ENCODE data around the gene C12orf76.
"Not testable (repeated sequence)": the region's sequence is repeated elsewhere in the genome, so short reads cannot be mapped to it uniquely, and the experiment has no call there.

C12orf76 gene

DNA sequence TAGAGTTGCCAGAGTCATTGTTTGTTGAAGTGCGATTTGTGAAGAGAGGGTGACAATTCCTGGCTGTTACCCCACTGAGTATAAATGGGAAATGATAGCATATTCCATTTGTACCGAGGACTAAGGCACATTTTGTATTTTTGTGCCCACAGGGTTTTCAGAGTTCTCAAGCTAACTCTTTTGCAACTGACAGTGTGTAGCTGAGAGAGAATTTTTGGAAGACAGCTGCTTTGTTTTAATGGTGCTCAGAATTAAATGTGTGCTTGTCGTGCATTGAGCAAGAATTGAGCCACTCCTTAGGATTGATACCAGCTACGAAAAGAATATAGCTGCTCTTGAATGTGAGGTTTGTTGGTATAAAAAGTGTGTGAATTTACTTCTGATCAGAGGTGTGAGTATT lies 27.4 kb downstream of the C12orf76 start:
- DNase-seq = no peak

DNA sequence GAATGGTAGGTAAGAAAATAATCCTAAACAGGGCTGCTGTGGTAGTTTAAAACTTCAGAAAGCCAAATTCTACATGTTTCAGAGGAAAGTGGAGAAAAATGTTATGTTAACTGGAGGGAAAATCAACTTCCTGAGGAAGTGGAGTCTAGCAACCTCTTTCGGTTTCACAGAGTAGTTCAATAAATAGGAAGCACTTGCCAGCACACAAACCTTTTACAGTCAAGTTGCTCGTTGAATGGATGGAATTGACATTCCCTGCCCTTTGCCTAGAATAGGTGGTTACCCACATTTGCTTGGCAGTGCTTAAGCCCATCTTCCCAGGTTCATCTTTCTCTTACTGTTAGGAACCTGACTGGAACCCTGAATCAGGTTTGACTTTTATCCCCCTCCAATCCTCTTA lies 33.2 kb downstream of the C12orf76 start:
- no peak for DNase-seq

DNA sequence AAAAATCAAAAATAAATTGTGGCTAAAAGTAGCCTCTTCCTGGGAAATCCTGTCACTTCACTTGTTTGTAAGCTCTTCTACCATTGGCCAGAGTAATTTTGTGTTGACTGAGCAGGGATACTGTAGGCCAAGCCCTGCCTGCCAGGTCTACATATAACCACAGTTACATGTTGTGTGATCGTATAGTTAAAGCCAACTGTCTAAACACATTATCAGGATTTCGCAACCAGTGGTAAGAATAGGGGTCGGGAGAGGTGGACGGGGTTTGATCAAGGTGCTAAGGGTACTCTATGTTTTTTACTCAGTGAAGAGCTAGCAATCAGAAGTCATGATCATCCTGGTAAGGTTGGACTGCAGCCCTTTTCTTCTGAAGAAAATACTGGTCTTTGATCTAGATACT lies 35.7 kb downstream of the C12orf76 start:
- no peak for DNase-seq

DNA sequence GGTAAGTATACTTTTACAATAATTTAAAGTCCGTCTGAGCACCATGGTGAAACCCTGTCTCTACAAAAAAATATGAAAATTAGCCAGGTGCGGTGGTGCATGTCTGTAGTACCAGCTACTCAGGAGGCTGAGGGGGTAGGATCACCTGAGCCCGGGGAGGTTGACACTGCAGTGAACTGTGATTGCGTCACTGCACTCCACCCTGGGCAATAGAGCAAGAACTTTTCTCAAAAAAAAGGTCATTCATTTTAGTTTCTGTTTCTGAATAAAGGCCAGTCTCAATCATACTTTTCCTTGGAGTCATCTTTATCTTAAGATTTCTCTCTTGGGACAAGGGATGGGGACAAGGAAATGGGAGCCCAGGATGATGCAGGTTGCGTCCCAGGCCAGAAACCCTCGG lies 36.2 kb downstream of the C12orf76 start:
- no peak for DNase-seq

DNA sequence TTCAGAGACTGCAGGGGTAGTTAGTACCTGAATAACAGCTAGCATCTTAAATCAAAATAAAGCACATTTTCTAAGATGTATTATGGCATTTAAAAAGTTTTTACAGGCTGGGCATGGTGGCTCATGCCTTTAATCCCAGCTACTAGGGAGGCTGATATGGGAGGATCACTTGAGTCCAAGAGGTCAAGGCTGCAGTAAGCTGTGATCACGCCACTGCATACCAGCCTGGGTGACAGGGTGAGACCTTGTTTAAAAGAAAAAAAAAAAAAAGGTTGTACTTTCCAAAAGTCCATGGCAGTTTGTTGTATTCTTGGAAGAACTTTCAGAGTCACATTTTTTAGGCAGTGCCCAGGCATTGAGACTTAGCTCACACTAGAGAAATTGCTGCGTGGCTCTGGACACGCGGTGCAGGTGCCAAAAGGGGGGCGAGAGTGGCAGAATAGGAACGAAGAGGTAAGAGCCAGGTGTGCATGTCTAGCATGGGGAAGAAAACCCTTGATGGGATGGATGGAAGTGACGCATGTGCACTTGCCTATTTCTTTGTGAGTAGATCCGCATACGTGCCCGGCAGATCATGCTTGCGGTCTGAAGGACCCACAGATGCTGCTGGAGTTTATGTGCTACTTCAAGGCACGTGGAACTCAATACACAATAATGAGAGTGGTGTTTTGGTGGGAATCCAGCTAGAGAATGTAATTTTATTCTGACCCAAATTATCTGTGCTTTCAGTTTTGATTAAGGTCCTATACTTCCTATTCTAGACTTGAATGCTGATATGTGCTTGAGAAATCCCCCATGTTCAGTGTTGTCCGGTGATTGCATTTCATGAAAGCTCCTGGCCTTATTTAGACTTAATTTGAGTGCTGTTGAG lies 37.2 kb downstream of the C12orf76 start:
- no peak for DNase-seq

DNA sequence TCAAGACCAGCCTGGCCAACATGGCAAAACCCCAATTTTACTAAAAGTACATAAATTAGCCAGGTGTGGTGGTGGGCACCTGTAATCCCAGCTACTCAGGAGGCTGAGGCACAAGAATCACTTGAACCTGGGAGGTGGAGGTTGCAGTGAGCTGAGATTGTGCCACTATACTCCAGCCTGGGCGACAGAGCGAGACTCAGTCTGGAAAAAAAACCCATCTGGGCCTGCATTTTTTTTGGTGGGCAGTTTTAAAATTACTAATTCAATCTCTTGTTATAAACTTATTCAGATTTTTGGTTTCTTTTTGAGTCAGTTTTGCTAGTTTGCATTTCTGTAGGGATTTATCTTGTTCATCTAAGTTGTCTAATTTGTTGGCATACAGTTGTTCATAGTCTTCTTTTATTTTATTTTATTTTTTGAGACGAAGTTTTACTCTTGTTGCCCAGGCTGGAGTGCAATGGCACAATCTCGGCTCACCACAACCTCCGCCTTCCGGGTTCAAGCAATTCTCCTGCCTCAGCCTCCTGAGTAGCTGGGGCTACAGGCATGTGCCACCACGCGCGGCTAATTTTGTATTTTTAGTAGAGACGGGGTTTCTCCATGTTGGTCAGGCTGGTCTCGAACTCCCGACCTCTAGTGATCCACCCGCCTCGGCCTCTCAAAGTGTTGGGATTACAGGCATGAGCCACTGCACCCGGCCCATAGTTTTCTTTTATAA lies 39.5 kb downstream of the C12orf76 start:
- DNase-seq = not testable (repeated sequence)

DNA sequence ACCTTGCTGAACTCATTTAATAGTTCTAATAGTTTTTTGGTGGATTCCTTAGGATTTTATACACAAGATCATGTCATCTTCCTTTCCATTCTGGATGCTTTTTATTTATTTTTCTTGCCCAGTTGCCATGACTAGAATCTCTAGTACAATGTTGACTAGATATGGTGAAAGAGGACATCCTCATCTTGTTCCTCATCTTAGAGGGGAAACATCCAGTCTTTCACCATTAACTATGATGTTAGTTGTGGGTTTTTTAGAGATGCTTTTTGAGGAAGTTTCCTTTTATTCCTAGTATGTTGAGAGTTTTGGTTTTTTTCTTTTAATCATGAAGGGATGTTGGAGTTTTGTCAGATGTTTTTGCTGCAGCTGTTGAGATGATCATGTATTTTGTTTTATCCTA lies 40.4 kb downstream of the C12orf76 start:
- DNase-seq = no peak

DNA sequence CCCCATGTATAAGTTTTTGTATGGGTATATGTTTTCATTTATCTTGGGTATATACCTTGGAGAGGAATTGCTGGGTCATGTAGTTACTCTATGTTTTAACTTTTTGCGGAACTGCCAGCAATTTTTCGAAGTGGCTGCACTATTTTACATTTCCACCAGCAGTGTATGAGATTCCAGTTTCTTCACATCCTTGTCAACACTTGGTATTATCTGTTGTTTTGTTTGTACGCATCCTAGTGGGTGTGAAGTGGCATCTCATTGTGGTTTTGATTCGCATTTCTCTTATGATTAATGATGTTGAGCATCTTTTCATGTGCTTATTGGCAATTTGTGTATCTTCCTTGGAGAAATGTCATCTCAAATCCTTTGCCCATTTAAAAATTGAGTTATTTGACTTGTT lies 42.2 kb downstream of the C12orf76 start:
- DNase-seq = no peak

DNA sequence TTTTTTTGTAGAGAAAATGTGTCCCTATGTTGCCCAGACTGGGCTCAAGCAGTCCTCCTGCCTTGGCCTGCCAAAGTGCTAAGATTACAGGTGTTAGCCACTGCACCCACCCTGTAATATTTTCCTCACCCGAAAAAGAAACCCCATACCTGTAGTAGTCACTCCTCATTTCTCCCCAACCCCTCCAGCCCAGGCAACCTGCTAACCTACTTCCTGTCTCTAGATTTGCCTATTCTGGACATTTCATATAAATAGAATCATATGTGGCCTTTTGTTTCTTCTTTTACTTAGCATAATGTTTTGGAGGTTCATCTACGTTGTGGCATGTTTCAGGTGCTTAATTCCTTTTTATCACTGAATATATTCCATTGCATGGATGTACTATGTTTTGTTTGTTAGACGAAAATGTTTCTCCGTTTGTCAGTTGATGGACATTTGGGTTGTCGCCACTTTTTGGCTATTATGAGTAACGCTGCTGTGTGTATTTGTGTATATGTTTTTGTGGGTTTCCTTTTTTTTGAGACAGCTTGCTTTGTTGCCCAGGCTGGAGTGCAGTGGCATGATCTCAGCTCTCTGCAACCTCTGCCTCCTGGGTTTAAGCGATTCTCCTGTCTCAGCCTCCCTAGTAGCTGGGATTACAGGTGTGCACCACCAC lies 42.9 kb downstream of the C12orf76 start:
- no peak for DNase-seq

DNA sequence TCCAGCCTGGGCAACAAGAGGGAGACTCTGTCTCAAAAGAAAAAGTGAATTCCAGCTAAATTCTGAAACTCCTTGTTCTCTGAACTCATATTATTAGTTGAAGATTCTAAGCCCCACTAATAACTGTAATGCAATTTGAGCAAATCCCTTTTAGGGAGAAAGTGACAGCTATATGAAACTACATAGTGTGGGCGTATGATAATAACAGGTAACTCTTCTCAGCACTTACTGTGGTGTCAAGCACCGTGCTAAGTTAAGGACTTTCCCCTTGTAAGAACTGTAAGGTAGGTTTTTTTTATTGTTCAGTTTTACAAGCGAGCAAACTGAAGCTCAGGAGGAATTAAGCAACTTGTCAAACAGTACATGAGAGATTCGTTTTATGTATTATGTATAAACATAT lies 43.7 kb downstream of the C12orf76 start:
- DNase-seq = no peak

DNA sequence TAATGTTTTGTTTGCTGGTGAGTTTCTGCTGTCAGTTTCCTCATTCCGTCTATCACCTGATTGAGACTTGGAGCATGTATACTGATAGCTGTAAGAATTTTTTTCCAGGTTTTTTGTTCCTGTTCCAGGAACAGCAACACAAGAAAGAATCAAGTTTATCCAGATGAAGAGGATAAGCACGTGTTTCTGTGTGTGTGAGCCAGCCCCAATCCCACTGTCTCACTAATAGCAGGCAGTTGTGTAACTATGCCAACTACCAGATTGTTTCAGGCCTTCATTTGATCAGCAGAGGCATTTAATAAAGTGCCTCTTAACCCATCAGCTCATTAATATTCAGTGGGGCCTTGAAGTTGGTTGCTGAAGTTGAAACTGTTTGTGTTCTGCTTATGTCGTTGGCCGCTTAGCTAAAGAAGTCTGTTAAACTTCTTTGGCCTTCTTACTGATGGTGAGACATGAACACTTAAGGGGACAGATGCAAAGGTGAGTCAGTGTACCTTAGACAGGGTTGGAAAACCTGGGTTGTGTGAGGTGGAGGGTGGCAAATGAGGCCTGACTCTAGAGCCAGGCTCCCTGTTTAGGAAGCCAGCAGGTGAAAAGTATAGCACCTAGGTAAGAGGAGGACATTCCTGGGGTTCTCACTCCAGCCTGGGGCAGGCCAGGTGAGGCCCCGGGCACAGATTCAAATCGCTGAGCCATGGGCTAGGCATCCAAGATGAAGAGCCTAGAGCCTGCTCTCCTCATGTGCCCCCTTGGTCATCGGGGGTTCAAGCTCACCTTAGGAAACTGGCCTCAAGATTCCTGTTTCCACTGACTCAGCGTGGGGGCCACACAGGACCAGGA lies 45.4 kb downstream of the C12orf76 start:
- DNase-seq = no peak

DNA sequence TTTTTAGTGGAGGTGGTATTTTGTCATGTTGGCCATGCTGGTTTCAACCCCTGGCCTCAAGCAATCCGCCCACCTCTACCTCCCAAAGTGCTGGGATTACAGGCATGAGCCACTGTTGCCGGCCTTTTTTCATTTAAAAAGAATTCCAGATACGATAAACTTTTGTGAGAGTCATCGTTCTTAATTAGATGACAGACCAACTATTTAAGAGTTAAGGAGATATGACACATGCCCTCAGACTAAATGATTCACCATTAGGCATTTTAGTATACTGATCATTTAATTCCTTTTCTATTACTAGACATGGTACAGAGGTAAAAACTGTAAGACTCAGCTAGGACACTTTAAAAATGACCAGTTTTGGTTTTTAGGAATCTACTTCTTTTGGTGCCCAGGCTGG lies 46.7 kb downstream of the C12orf76 start:
- DNase-seq = no peak

DNA sequence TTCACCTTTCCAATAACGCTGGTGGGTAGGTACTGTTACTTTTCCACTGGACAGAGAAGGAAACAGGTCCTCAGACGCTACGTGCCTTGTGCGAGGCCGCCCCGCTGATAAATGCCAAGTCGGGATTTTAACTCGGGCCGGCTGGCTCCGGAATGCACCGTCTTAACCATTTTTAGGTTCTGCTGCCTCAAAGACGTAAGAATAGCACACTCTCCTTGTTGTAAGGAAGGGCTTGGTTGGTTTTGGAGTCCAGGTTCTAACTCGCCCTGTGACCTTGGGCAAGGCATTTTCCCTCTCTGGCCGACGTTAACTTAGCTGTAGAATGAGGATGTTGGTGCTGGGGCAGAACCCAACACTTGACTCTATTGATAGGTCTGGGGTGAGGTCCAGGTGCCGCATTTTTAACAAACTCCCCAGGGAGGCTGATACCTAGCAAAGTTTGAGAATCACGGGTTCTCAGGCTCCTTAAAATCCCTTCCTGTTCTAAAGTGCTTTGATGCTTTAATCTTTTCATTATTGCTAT lies 48.3 kb downstream of the C12orf76 start:
- DNase-seq = no peak

DNA sequence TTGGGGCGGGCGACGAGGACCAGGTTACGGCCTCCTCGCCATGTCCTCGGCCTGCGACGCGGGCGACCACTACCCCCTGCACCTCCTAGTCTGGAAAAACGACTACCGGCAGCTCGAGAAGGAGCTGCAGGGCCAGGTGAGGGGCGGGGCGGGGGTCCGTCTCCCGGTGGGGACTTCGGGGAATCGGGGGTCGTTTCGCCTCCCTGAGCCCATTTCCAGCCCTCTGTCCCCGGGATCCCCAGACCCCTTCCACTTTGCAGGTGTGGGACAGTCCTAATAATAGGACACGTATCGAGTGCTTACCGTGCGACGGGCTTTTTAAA lies 48.7 kb downstream of the C12orf76 start:
- no peak for DNase-seq

DNA sequence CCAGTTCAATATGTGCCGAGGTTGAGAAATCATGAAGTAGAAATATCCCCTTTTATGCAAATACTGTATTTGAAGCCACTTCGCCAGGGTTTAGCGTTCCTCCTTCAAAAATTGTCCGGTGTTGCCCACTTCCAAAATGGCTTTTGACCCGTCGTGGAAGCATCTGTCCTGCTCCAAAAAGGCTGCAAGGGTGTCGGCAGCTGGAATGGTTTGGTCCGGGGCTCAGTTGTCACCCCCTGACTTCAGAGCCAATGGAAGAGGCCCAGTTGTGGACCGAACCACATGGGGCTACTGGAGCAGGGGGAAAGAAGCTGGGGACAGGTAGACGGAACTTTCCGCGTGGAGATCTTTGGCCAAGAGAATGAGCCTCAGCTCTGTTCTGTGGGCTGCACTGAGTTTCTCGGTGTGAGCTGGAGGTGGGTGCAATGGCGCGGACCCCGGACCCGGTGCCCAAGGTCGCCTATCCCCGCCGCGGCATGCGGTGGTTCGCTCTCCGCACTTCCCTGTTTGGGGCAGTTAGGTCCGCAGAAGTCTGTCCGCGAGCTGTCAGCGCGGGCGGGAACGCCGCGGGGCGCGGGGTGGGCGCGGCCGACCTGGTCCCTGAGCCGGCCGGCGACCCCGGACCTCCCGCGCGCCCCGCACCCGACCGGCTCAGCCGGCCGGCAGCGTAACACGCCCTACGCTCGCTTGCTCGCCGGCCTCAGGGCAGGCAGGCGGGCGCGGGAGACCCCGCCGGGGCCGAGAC lies 49.2 kb downstream of the C12orf76 start, which contains the start of gene ANKRD13A:
Gene ANKRD13A (plus strand): TSS at position 527 of the 745 bp plus-strand sequence. CDS start 259 bp downstream, outside the sequence.
- DNase-seq = peak; percentile 86 to 93

DNA sequence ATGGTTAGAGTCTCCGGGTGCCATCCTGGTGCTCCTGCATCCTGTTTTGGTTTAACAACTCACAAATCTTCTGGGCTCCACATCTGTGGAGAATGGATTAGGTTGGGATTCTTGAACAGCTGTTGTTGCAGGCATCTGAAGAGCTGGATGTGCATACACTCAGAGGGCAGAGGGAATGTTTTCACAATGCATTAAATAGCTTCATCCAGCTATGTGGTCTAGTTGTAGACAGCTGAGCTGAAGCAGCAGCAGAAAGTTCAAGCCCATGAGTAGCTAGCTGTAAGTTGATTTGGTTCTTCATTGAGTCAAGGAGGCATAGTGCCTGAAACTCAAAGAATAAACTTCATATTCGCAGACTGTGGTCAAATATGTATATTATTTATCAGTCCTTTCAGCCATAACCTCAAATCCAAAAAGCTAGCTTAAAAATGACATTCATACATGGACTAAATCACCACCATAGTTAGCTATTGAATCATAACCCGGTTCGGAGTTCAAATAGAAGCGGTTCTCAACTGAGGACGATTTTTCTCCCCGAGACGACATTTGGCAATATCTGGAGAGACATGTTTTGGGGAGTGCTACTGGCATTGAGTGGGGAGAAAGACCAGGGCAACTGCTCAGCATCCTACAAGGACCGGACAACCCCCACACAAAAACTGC lies 50.0 kb downstream of the C12orf76 start:
- DNase-seq = no peak

DNA sequence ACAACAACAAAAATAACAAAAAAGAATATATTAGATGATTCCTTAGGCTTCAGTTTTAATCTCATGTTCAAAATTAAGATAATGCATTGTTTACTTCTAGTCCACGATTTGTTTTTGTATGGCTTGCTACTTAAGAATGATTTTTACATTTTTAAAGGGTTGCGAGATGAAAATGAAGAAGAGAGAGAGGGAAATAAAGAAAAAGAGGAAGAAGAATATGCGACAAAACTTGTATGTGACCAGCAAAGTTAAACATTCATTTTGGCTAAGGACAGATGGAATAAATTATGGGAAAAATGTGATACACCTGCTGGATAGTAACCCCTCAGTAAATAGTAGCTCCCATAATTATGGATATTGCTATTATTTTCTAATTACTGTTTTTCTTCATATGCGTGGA lies 50.9 kb downstream of the C12orf76 start:
- DNase-seq = no peak

DNA sequence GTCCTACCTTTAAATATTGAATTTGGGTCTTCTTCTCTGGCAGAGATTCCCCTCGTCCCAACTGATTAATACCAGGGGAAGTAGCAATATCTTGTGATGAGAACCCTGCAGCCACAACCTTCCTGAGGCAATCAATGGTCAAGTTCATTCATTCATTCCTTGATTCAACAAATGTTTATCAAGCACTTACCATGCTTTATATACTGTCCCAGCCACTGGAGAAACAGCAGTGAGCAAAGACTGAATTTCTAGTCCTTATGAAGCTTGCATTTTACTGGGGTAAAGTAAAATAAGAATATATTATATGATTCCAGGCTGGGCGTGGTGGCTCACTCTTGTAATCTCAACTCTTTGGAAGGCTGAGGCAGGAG lies 51.9 kb downstream of the C12orf76 start:
- DNase-seq = no peak

DNA sequence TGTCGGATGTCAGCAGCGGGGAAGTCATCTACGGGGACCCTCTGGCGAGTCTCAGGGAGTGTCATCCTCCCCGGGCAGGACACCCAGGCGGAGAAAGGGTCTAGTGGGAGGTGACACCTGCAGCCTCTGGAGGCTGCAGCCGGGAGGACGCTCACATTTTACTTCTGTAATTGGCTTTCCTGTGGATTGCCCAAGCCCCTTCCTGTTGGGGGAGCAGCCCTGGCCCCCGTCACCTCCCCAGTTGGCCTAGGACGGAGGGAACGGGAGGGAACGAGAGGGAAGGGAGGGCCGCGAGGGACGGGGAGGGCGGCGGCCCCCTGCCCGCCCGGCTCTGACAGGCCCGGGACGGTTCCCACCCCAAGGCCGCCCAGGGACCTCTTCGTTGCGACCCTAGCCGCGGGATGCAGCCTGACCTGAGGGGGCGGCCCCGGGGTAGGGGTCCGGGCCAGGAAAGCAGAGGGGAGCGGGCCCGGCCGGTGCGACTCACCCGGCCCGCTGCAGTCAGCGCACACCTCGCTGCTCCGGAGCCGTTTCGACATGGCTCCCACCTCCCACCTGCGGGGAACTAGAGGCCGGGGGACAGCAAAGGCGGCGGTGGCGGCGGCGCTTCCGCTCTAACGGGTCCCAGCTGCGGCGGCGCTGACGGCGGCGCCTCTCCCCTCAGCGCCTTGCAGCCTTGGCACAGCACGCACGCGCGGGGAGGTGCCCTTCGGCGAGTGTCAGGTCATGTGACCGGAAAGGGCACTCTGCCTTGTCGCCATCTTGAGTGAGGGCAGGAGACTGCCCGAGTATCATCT lies 52.4 kb downstream of the C12orf76 start, which contains the start of gene GIT2:
Gene GIT2 (minus strand): TSS at position 683 of the 797 bp plus-strand sequence. CDS start 144 bp downstream, at position 539.
- peak; percentile 92 to 96 for DNase-seq

DNA sequence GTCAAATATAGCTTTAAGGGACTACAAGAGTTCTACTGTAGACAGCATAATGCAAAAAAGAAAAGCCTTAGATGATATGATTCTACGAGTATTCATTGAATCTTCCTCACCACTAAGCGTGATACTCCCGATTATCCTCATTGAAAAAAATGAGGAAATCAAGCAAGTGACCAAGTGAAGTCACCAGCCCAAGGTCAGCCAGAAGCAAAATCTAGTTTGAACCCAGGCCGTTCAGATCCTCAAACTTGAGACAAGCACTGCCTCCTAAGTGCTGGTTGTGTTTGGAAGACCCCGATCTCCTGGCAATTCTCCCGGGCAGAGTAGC lies 53.0 kb downstream of the C12orf76 start:
- no peak for DNase-seq

All from NCI-H2081 (cell line).